Endodermal cell (in vitro differentiated cells): Measurements from ENCODE around the gene AKAP6. TPM values are rescaled to one million over a fixed set of nuclear protein-coding genes. Genes with fewer than 3 reads are reported as not detected.

Source experiments
- DNase-seq: peaks from one replicate; pipeline ENCODE4 v3.0.0-alpha.2; 2017
- H3K27ac ChIP-seq: 2 replicates; pipeline ENCODE4 v1.5.1; 2013; ENCODE audit warnings: mild to moderate bottlenecking, low read depth, low read length, moderate library complexity
- H3K27me3 ChIP-seq: 2 replicates; pipeline ENCODE4 v1.6.1; 2013; ENCODE audit warnings: mild to moderate bottlenecking, low read length, moderate library complexity; ENCODE audit not compliant: insufficient read depth, control insufficient read depth, poor library complexity, severe bottlenecking
- H3K36me3 ChIP-seq: 2 replicates; pipeline ENCODE4 v1.7.0; 2013; ENCODE audit warnings: mild to moderate bottlenecking, low read length, moderate library complexity; ENCODE audit not compliant: control insufficient read depth, insufficient read depth
- H3K4me1 ChIP-seq: one replicate; pipeline ENCODE4 v1.7.0; 2013; ENCODE audit warnings: low read length; ENCODE audit not compliant: control insufficient read depth, insufficient read depth
- H3K4me3 ChIP-seq: 2 replicates; pipeline ENCODE4 v1.5.1; 2013; ENCODE audit warnings: mild to moderate bottlenecking, low read length, moderate library complexity
- H3K9ac ChIP-seq: 2 replicates; pipeline ENCODE4 v1.6.1; 2013; ENCODE audit warnings: mild to moderate bottlenecking, low read length, moderate library complexity; ENCODE audit not compliant: poor library complexity, severe bottlenecking; ENCODE audit errors: extremely low read depth
- H3K9me3 ChIP-seq: 2 replicates; pipeline ENCODE4 v1.6.1; 2013; ENCODE audit warnings: mild to moderate bottlenecking, low read length, moderate library complexity; ENCODE audit not compliant: control insufficient read depth
- H3K27ac Mint-ChIP-seq: 2 replicates; pipeline ENCODE4 v1.8.0; 2020; ENCODE audit warnings: mixed read lengths
- H3K27me3 Mint-ChIP-seq: 2 replicates; pipeline ENCODE4 v1.8.0; 2021; ENCODE audit warnings: mild to moderate bottlenecking, mixed read lengths; ENCODE audit not compliant: insufficient read depth
- H3K36me3 Mint-ChIP-seq: 2 replicates; pipeline ENCODE4 v1.8.0; 2020; ENCODE audit warnings: low read depth, mixed read lengths
- H3K4me1 Mint-ChIP-seq: 2 replicates; pipeline ENCODE4 v1.8.0; 2020; ENCODE audit warnings: mixed read lengths
- H3K4me3 Mint-ChIP-seq: 2 replicates; pipeline ENCODE4 v1.8.0; 2020; ENCODE audit warnings: mild to moderate bottlenecking, moderate library complexity, mixed read lengths
- H3K9me3 Mint-ChIP-seq: 2 replicates; pipeline ENCODE4 v1.8.0; 2020; ENCODE audit warnings: mild to moderate bottlenecking, mixed read lengths
- CTCF ChIP-seq: fragments of 200-600 bp; sonication (generic); conservative IDR thresholded peaks from 2 replicates; pipeline ENCODE4 v1.5.0; 2021; ENCODE audit warnings: antibody characterized with exemption, mild to moderate bottlenecking
- WGBS, 2 experiments: methylation state at CpG; one replicate each; pipeline versions ENCODE4 v1.1.5 to v1.1.7; 2013; ENCODE audit warnings: missing lambda C conversion rate in 2 of 2, mixed read lengths in 1 of 2; ENCODE audit not compliant: insufficient coverage in 1 of 2, insufficient read length in 1 of 2; 5-methylcytosine and 5-hydroxymethylcytosine counted together
- total RNA-seq, 2 donors: library from RNA; stranded (reverse); fragmentation: NEBNext Ultra II Directional in 1 of 2; extraction: Animal tissue kit (Norgen Biotek cat#: 25700) in 1 of 2; gene quantifications; 2 replicates in 1 of 2; 3 replicates in 1 of 2; pipeline ENCODE4 v1.2.1, GENCODE V29; 2021

The AKAP6 gene
- total RNA-seq, 2 donors from 2014 or later, result 4.3 to 5.0 TPM

- Histone ChIP-seq H3K27me3 (no peaks in the 10 kb centered on the region), H3K36me3 (no peaks in the 10 kb centered on the region), H3K9ac (no peak overlapping the region), H3K9me3 (no peaks in the 10 kb centered on the region), H3K4me1 (no peaks in the 10 kb centered on the region), H3K27ac (no peak overlapping the region), H3K4me3 (no peak overlapping the region)
- Mint-ChIP-seq H3K27me3 (no peaks in the 10 kb centered on the region), H3K4me3 (no peak overlapping the region), H3K27ac (no peak overlapping the region), H3K36me3 (no peaks in the 10 kb centered on the region), H3K4me1 (no peaks in the 10 kb centered on the region), H3K9me3 (no peaks in the 10 kb centered on the region)
- DNase-seq, result no peak
- WGBS, 2 experiments, result 81 to 98% methylated on average over 5 to 10 of the region's 10 CpGs
- TF ChIP-seq CTCF, result no peak
Measured at GRCh38 chr14:32545506-32546210, 216.6 kb downstream of the AKAP6 start.

- Histone ChIP-seq H3K27me3 (no peaks in the 10 kb centered on the region), H3K9ac (no peak overlapping the region)
- H3K27me3 Mint-ChIP-seq, result no peaks in the 10 kb centered on the region
Measured at GRCh38 chr14:32546246-32546645, 217.1 kb downstream of the AKAP6 start.

GRCh38 chr14:32552766-32553165 lies 223.7 kb downstream of the AKAP6 start:
- H3K9ac ChIP-seq, result no peak overlapping the region
- Mint-ChIP-seq H3K27me3 (no peaks in the 10 kb centered on the region), H3K9me3 (no peaks in the 10 kb centered on the region), H3K4me3 (no peak overlapping the region), H3K36me3 (no peaks in the 10 kb centered on the region), H3K4me1 (no peaks in the 10 kb centered on the region), H3K27ac (no peak overlapping the region)
- H3K4me3 ChIP-seq, result no peak overlapping the region
- H3K4me1 ChIP-seq, result no peaks in the 10 kb centered on the region
- no peak for TF ChIP-seq CTCF
- no peak for DNase-seq
- H3K27ac ChIP-seq, result no peak overlapping the region
- H3K27me3 ChIP-seq, result no peaks in the 10 kb centered on the region
- H3K36me3 ChIP-seq, result no peaks in the 10 kb centered on the region
- no peaks in the 10 kb centered on the region for H3K9me3 ChIP-seq

More at GRCh38 chr14:32546246-32546645, 217.1 kb downstream of the AKAP6 start:
- Histone ChIP-seq H3K36me3 (no peaks in the 10 kb centered on the region), H3K27ac (no peak overlapping the region), H3K4me1 (no peaks in the 10 kb centered on the region), H3K9me3 (no peaks in the 10 kb centered on the region), H3K4me3 (no peak overlapping the region)
- 93 to 100% methylated on average over 2 of the region's 2 CpGs for WGBS, 2 experiments
- no peak for TF ChIP-seq CTCF
- DNase-seq, result no peak
- no peak overlapping the region for H3K27ac Mint-ChIP-seq
- no peak overlapping the region for H3K4me3 Mint-ChIP-seq
- no peaks in the 10 kb centered on the region for H3K36me3 Mint-ChIP-seq
- H3K4me1 Mint-ChIP-seq, result no peaks in the 10 kb centered on the region
- no peaks in the 10 kb centered on the region for H3K9me3 Mint-ChIP-seq
